ENCODE results near the gene CARMIL1. TPM values are rescaled to one million over a fixed set of nuclear protein-coding genes. Genes with fewer than 3 reads are reported as not detected.

CARMIL1 gene
- total and polyA plus RNA-seq, 8 donors, result 5.9 to 9.4 (median 7.8) TPM

GRCh38 chr6:25369036-25369432 is 89.9 kb downstream of the CARMIL1 start:
- FAIRE-seq (no peak), DNase-seq (peak in 3 of 6 donors; percentile 16 to 38 (median 22)), ATAC-seq (peak; percentile 43 to 56 (median 45))
- peak overlapping the region; percentile 63 to 86 (median 76) for H3K27ac ChIP-seq
- TF ChIP-seq CTCF (IDR thresholded peaks at IDR 0.05), result no peak
- H3K27me3 ChIP-seq, result no peaks in the 10 kb centered on the region
- intact Hi-C loops (cut with DNase I), result no loop called here
- H3K4me3 ChIP-seq, result no peak overlapping the region
- no peaks in the 10 kb centered on the region for H3K9me3 ChIP-seq
- no peaks in the 10 kb centered on the region for H3K36me3 ChIP-seq
- 44 to 57% methylated on average over 6 of the region's 6 CpGs for WGBS, 2 donors
- H3K4me1 ChIP-seq, result peaks cover 14 to 34% (median 33%) of the 10 kb centered on the region in 3 donors

GRCh38 chr6:25369433-25370177 is 90.4 kb downstream of the CARMIL1 start:
- Histone ChIP-seq H3K27ac (peak overlapping the region; percentile 63 to 86 (median 76)), H3K9me3 (no peaks in the 10 kb centered on the region), H3K36me3 (no peaks in the 10 kb centered on the region), H3K4me3 (no peak overlapping the region), H3K27me3 (no peaks in the 10 kb centered on the region), H3K4me1 (peaks cover 14 to 34% (median 33%) of the 10 kb centered on the region in 3 donors)
- DNase-seq (peak in 4 of 6 donors; percentile 18 to 45 (median 43)), FAIRE-seq (peak; percentile 13), ATAC-seq (peak; percentile 75 to 80 (median 77))
- no peak for TF ChIP-seq CTCF (IDR thresholded peaks at IDR 0.05)
- intact Hi-C loops (cut with DNase I), result no loop called here
- WGBS, 2 donors, result 20 to 24% methylated on average over 10 of the region's 10 CpGs

- TF ChIP-seq CTCF (IDR thresholded peaks at IDR 0.05), result no peak
- ATAC-seq (peak in 1 of 4 donors; percentile 9), FAIRE-seq (no peak), DNase-seq (no peak)
- Histone ChIP-seq H3K27ac (peak overlapping the region in 3 of 4 donors; percentile 63 to 86 (median 84)), H3K4me3 (no peak overlapping the region), H3K27me3 (no peaks in the 10 kb centered on the region), H3K9me3 (no peaks in the 10 kb centered on the region), H3K36me3 (no peaks in the 10 kb centered on the region), H3K4me1 (peaks cover 14 to 34% (median 33%) of the 10 kb centered on the region in 3 donors)
- intact Hi-C loops (cut with DNase I), result no loop called here
- WGBS, 2 donors, result 90 to 94% methylated on average over 10 of the region's 10 CpGs
Observed at GRCh38 chr6:25370178-25371036, 91.2 kb downstream of the CARMIL1 start.

GRCh38 chr6:25371037-25371347 is 91.8 kb downstream of the CARMIL1 start:
- ATAC-seq (no peak), FAIRE-seq (no peak), DNase-seq (no peak)
- no peak overlapping the region for H3K4me3 ChIP-seq
- WGBS, 2 donors, result 95 to 96% methylated on average over 2 of the region's 2 CpGs
- peaks cover 14 to 34% (median 32%) of the 10 kb centered on the region in 3 donors for H3K4me1 ChIP-seq
- TF ChIP-seq CTCF (IDR thresholded peaks at IDR 0.05), result no peak
- intact Hi-C loops (cut with DNase I), result no loop called here
- no peak overlapping the region for H3K27ac ChIP-seq
- no peaks in the 10 kb centered on the region for H3K27me3 ChIP-seq
- no peaks in the 10 kb centered on the region for H3K36me3 ChIP-seq
- H3K9me3 ChIP-seq, result no peaks in the 10 kb centered on the region

Measured in pancreas (tissue), 10 donors.